Measurements from ENCODE around the gene PABPC1L. TPM values are rescaled to one million over a fixed set of nuclear protein-coding genes. Genes with fewer than 3 reads are reported as not detected.

The PABPC1L gene
- polyA plus RNA-seq, 4 donors = 7.0 to 28.4 (median 9.6) TPM

GRCh38 chr20:44952731-44953130 lies 42.9 kb downstream of the PABPC1L start:
- H3K36me3 ChIP-seq (ENCODE audit: control insufficient read depth in 3 of 3, insufficient read depth in 2 of 3, low read depth in 1 of 3, low read length in 3 of 3) = peaks cover 24 to 50% (median 25%) of the 10 kb centered on the region in 3 donors
- H3K4me3 ChIP-seq (ENCODE audit: low read depth in 1 of 3, low read length in 3 of 3) = no peak overlapping the region
- FAIRE-seq (no peak), DNase-seq (no peak)
- no peaks in the 10 kb centered on the region for H3K9me3 ChIP-seq (ENCODE audit: control insufficient read depth in 2 of 2, insufficient read depth in 1 of 2, low read depth in 1 of 2, low read length in 1 of 2)
- 86 to 92% (median 91%) methylated on average over 1 of the region's 1 CpG for WGBS, 3 donors
- H3K27me3 ChIP-seq (ENCODE audit: control insufficient read depth in 3 of 3, insufficient read depth in 3 of 3, low read length in 3 of 3) = no peaks in the 10 kb centered on the region
- no peak overlapping the region for H3K27ac ChIP-seq (ENCODE audit: low read depth in 1 of 3, low read length in 2 of 3)
- H3K4me1 ChIP-seq (ENCODE audit: control insufficient read depth in 3 of 3, insufficient read depth in 2 of 3, low read depth in 1 of 3, low read length in 2 of 3) = no peaks in the 10 kb centered on the region

- 95 to 98% (median 96%) methylated on average over 5 of the region's 5 CpGs for WGBS, 3 donors
- no peak for FAIRE-seq
- peaks cover 4 to 11% (median 5%) of the 10 kb centered on the region in 3 donors for H3K4me1 ChIP-seq (ENCODE audit: control insufficient read depth in 3 of 3, insufficient read depth in 2 of 3, low read depth in 1 of 3, low read length in 2 of 3)
- H3K36me3 ChIP-seq (ENCODE audit: control insufficient read depth in 3 of 3, insufficient read depth in 2 of 3, low read depth in 1 of 3, low read length in 3 of 3) = peaks cover 16 to 47% (median 23%) of the 10 kb centered on the region in 3 donors
- no peak for DNase-seq
- H3K9me3 ChIP-seq (ENCODE audit: control insufficient read depth in 2 of 2, insufficient read depth in 1 of 2, low read depth in 1 of 2, low read length in 1 of 2) = no peaks in the 10 kb centered on the region
- H3K27ac ChIP-seq (ENCODE audit: low read depth in 1 of 3, low read length in 2 of 3) = no peak overlapping the region
- no peak overlapping the region for H3K4me3 ChIP-seq (ENCODE audit: low read depth in 1 of 3, low read length in 3 of 3)
- H3K27me3 ChIP-seq (ENCODE audit: control insufficient read depth in 3 of 3, insufficient read depth in 3 of 3, low read length in 3 of 3) = no peaks in the 10 kb centered on the region
Observed at GRCh38 chr20:44954211-44954610, 44.4 kb downstream of the PABPC1L start.

GRCh38 chr20:44955270-44955669 lies 45.4 kb downstream of the PABPC1L start:
- H3K27me3 ChIP-seq (ENCODE audit: control insufficient read depth in 3 of 3, insufficient read depth in 3 of 3, low read length in 3 of 3) = no peaks in the 10 kb centered on the region
- peaks cover 5 to 11% (median 5%) of the 10 kb centered on the region in 3 donors for H3K4me1 ChIP-seq (ENCODE audit: control insufficient read depth in 3 of 3, insufficient read depth in 2 of 3, low read depth in 1 of 3, low read length in 2 of 3)
- H3K9me3 ChIP-seq (ENCODE audit: control insufficient read depth in 2 of 2, insufficient read depth in 1 of 2, low read depth in 1 of 2, low read length in 1 of 2) = no peaks in the 10 kb centered on the region
- FAIRE-seq (no peak), DNase-seq (no peak)
- no peak overlapping the region for H3K4me3 ChIP-seq (ENCODE audit: low read depth in 1 of 3, low read length in 3 of 3)
- 81 to 95% (median 83%) methylated on average over 4 of the region's 4 CpGs for WGBS, 3 donors
- peaks cover 16 to 43% (median 19%) of the 10 kb centered on the region in 3 donors for H3K36me3 ChIP-seq (ENCODE audit: control insufficient read depth in 3 of 3, insufficient read depth in 2 of 3, low read depth in 1 of 3, low read length in 3 of 3)
- no peak overlapping the region for H3K27ac ChIP-seq (ENCODE audit: low read depth in 1 of 3, low read length in 2 of 3)

GRCh38 chr20:44956410-44956809 lies 46.5 kb downstream of the PABPC1L start:
- WGBS, 3 donors = 92 to 95% (median 93%) methylated on average over 3 of the region's 3 CpGs
- Histone ChIP-seq H3K27ac (ENCODE audit: low read depth in 1 of 3, low read length in 2 of 3) (no peak overlapping the region), H3K9me3 (ENCODE audit: control insufficient read depth in 2 of 2, insufficient read depth in 1 of 2, low read depth in 1 of 2, low read length in 1 of 2) (no peaks in the 10 kb centered on the region), H3K36me3 (ENCODE audit: control insufficient read depth in 3 of 3, insufficient read depth in 2 of 3, low read depth in 1 of 3, low read length in 3 of 3) (peaks cover 9 to 36% (median 12%) of the 10 kb centered on the region in 3 donors), H3K27me3 (ENCODE audit: control insufficient read depth in 3 of 3, insufficient read depth in 3 of 3, low read length in 3 of 3) (no peaks in the 10 kb centered on the region), H3K4me1 (ENCODE audit: control insufficient read depth in 3 of 3, insufficient read depth in 2 of 3, low read depth in 1 of 3, low read length in 2 of 3) (peaks cover 5 to 16% (median 5%) of the 10 kb centered on the region in 3 donors), H3K4me3 (ENCODE audit: low read depth in 1 of 3, low read length in 3 of 3) (no peak overlapping the region)
- FAIRE-seq (no peak), DNase-seq (no peak)

- H3K36me3 ChIP-seq (ENCODE audit: control insufficient read depth in 3 of 3, insufficient read depth in 2 of 3, low read depth in 1 of 3, low read length in 3 of 3) = peaks cover 6 to 25% (median 6%) of the 10 kb centered on the region in 3 donors
- no peak for DNase-seq
- 95 to 97% (median 96%) methylated on average over 8 of the region's 8 CpGs for WGBS, 3 donors
Observed at GRCh38 chr20:44958276-44958675, 48.4 kb downstream of the PABPC1L start.

GRCh38 chr20:44959082-44959637 lies 49.3 kb downstream of the PABPC1L start:
- no peak for FAIRE-seq

More at GRCh38 chr20:44958276-44958675, 48.4 kb downstream of the PABPC1L start:
- H3K27ac ChIP-seq (ENCODE audit: low read depth in 1 of 3, low read length in 2 of 3) = no peak overlapping the region
- H3K4me1 ChIP-seq (ENCODE audit: control insufficient read depth in 3 of 3, insufficient read depth in 2 of 3, low read depth in 1 of 3, low read length in 2 of 3) = peaks cover 5 to 16% (median 5%) of the 10 kb centered on the region in 3 donors
- H3K4me3 ChIP-seq (ENCODE audit: low read depth in 1 of 3, low read length in 3 of 3) = no peak overlapping the region
- no peaks in the 10 kb centered on the region for H3K9me3 ChIP-seq (ENCODE audit: control insufficient read depth in 2 of 2, insufficient read depth in 1 of 2, low read depth in 1 of 2, low read length in 1 of 2)
- H3K27me3 ChIP-seq (ENCODE audit: control insufficient read depth in 3 of 3, insufficient read depth in 3 of 3, low read length in 3 of 3) = no peaks in the 10 kb centered on the region
- FAIRE-seq = no peak

GRCh38 chr20:44959638-44960102 lies 49.8 kb downstream of the PABPC1L start:
- FAIRE-seq = no peak
- no peaks in the 10 kb centered on the region for H3K9me3 ChIP-seq (ENCODE audit: control insufficient read depth in 2 of 2, insufficient read depth in 1 of 2, low read depth in 1 of 2, low read length in 1 of 2)
- H3K36me3 ChIP-seq (ENCODE audit: control insufficient read depth in 3 of 3, insufficient read depth in 2 of 3, low read depth in 1 of 3, low read length in 3 of 3) = peaks cover 4 to 20% (median 6%) of the 10 kb centered on the region in 3 donors
- 1 to 5% (median 3%) methylated on average over 13 of the region's 13 CpGs for WGBS, 3 donors
- DNase-seq = no peak
- no peaks in the 10 kb centered on the region for H3K27me3 ChIP-seq (ENCODE audit: control insufficient read depth in 3 of 3, insufficient read depth in 3 of 3, low read length in 3 of 3)
- H3K4me3 ChIP-seq (ENCODE audit: low read depth in 1 of 3, low read length in 3 of 3) = peak overlapping the region; percentile 53 to 94 (median 78)
- H3K4me1 ChIP-seq (ENCODE audit: control insufficient read depth in 3 of 3, insufficient read depth in 2 of 3, low read depth in 1 of 3, low read length in 2 of 3) = peaks cover 5 to 16% (median 5%) of the 10 kb centered on the region in 3 donors
- H3K27ac ChIP-seq (ENCODE audit: low read depth in 1 of 3, low read length in 2 of 3) = peak overlapping the region in 2 of 3 donors; percentile 56 to 76

More at GRCh38 chr20:44959082-44959637, 49.3 kb downstream of the PABPC1L start:
- Histone ChIP-seq H3K9me3 (ENCODE audit: control insufficient read depth in 2 of 2, insufficient read depth in 1 of 2, low read depth in 1 of 2, low read length in 1 of 2) (no peaks in the 10 kb centered on the region), H3K4me3 (ENCODE audit: low read depth in 1 of 3, low read length in 3 of 3) (peak overlapping the region; percentile 53 to 94 (median 78)), H3K4me1 (ENCODE audit: control insufficient read depth in 3 of 3, insufficient read depth in 2 of 3, low read depth in 1 of 3, low read length in 2 of 3) (peaks cover 5 to 16% (median 5%) of the 10 kb centered on the region in 3 donors), H3K36me3 (ENCODE audit: control insufficient read depth in 3 of 3, insufficient read depth in 2 of 3, low read depth in 1 of 3, low read length in 3 of 3) (peaks cover 4 to 20% (median 6%) of the 10 kb centered on the region in 3 donors), H3K27me3 (ENCODE audit: control insufficient read depth in 3 of 3, insufficient read depth in 3 of 3, low read length in 3 of 3) (no peaks in the 10 kb centered on the region), H3K27ac (ENCODE audit: low read depth in 1 of 3, low read length in 2 of 3) (peak overlapping the region in 1 of 3 donors; percentile 76)
- DNase-seq = peak in 1 of 2 donors; percentile 42
- WGBS, 3 donors = 4 to 21% (median 13%) methylated on average over 8 of the region's 8 CpGs

- Histone ChIP-seq H3K4me3 (ENCODE audit: low read depth in 1 of 3, low read length in 3 of 3) (peak within 1 kb of the TSS; percentile 53 to 94 (median 78)), H3K27me3 (ENCODE audit: control insufficient read depth in 3 of 3, insufficient read depth in 3 of 3, low read length in 3 of 3) (no peaks in the 10 kb centered on the region), H3K36me3 (ENCODE audit: control insufficient read depth in 3 of 3, insufficient read depth in 2 of 3, low read depth in 1 of 3, low read length in 3 of 3) (peaks cover 0 to 15% (median 3%) of the 10 kb centered on the region in 3 donors), H3K4me1 (ENCODE audit: control insufficient read depth in 3 of 3, insufficient read depth in 2 of 3, low read depth in 1 of 3, low read length in 2 of 3) (peaks cover 5 to 16% (median 5%) of the 10 kb centered on the region in 3 donors), H3K9me3 (ENCODE audit: control insufficient read depth in 2 of 2, insufficient read depth in 1 of 2, low read depth in 1 of 2, low read length in 1 of 2) (no peaks in the 10 kb centered on the region), H3K27ac (ENCODE audit: low read depth in 1 of 3, low read length in 2 of 3) (peak within 1 kb of the TSS; percentile 50 to 76 (median 56))
- WGBS, 3 donors = 0% methylated on average over 34 to 60 of the region's 60 CpGs
- DNase-seq = peak; percentile 96 to 97
- no peak for FAIRE-seq
Observed at GRCh38 chr20:44960103-44960852, 50.4 kb downstream of the PABPC1L start, which contains the start of gene TOMM34. TOMM34 (minus strand) TSS chr20:44960397; CDS start chr20:44960333, 64 bp downstream.

Data from small intestine (tissue), 7 donors.